Osteoblast (primary cell): ENCODE data around the gene ACTR10. TPM values are rescaled to one million over a fixed set of nuclear protein-coding genes. Genes with fewer than 3 reads are reported as not detected.
A peak's percentile ranks its signal among the peaks of the same experiment; 100 is the strongest.

ENCODE experiments used
- DNase-seq: peaks from one replicate; pipeline ENCODE4 v3.0.0; 2011; ENCODE audit warnings: low spot score, mixed read lengths; ENCODE audit not compliant: insufficient read length; ENCODE audit errors: missing footprints
- H2AFZ ChIP-seq: 2 replicates; pipeline ENCODE4 v1.6.0; 2011; ENCODE audit warnings: mild to moderate bottlenecking, low read length
- H3K27ac ChIP-seq: 2 replicates; pipeline ENCODE4 v1.5.1; 2011; ENCODE audit warnings: mild to moderate bottlenecking, low read depth, low read length, moderate library complexity
- H3K27me3 ChIP-seq: 2 replicates; pipeline ENCODE4 v1.6.0; 2012; ENCODE audit warnings: mild to moderate bottlenecking, control low read depth, inconsistent platforms, low read length, moderate library complexity; ENCODE audit not compliant: insufficient read depth
- H3K36me3 ChIP-seq: 2 replicates; pipeline ENCODE4 v1.5.1; 2011; ENCODE audit warnings: mild to moderate bottlenecking, low read length, control low read depth, moderate library complexity; ENCODE audit not compliant: insufficient read depth
- H3K4me1 ChIP-seq: 2 replicates; pipeline ENCODE4 v1.5.1; 2011; ENCODE audit warnings: mild to moderate bottlenecking, low read length, control low read depth, moderate library complexity; ENCODE audit not compliant: insufficient read depth
- H3K4me2 ChIP-seq: 2 replicates; pipeline ENCODE4 v1.6.0; 2011; ENCODE audit warnings: mild to moderate bottlenecking, low read length; ENCODE audit not compliant: insufficient read depth
- H3K4me3 ChIP-seq: fragments of 200-600 bp; sonication (generic); 3 replicates; pipeline ENCODE4 v1.5.1; 2012; ENCODE audit warnings: mild to moderate bottlenecking, low read length, inconsistent platforms; ENCODE audit not compliant: insufficient read depth
- H3K79me2 ChIP-seq: 2 replicates; pipeline ENCODE4 v1.6.0; 2012; ENCODE audit warnings: mild to moderate bottlenecking, low read length, control low read depth, inconsistent platforms; ENCODE audit not compliant: insufficient read depth
- H3K9me3 ChIP-seq: 2 replicates; pipeline ENCODE4 v1.5.1; 2011; ENCODE audit warnings: low read depth, low read length, control low read depth
- H4K20me1 ChIP-seq: 2 replicates; pipeline ENCODE4 v1.6.0; 2012; ENCODE audit warnings: mild to moderate bottlenecking, low read length, control low read depth; ENCODE audit not compliant: insufficient read depth
- CTCF ChIP-seq: IDR thresholded peaks from 2 replicates; pipeline ENCODE4 v1.5.1; 2011; ENCODE audit warnings: mild to moderate bottlenecking, low read depth, low read length, moderate library complexity; ENCODE audit errors: extremely low read depth
- total RNA-seq: library from RNA; depleted of rRNA; stranded (reverse); fragments of >200 nt; gene quantifications from 2 replicates; pipeline ENCODE4 v1.2.3, GENCODE V29; 2012

The ACTR10 gene
- total RNA-seq, 1 donor: 63.0 TPM

DNA sequence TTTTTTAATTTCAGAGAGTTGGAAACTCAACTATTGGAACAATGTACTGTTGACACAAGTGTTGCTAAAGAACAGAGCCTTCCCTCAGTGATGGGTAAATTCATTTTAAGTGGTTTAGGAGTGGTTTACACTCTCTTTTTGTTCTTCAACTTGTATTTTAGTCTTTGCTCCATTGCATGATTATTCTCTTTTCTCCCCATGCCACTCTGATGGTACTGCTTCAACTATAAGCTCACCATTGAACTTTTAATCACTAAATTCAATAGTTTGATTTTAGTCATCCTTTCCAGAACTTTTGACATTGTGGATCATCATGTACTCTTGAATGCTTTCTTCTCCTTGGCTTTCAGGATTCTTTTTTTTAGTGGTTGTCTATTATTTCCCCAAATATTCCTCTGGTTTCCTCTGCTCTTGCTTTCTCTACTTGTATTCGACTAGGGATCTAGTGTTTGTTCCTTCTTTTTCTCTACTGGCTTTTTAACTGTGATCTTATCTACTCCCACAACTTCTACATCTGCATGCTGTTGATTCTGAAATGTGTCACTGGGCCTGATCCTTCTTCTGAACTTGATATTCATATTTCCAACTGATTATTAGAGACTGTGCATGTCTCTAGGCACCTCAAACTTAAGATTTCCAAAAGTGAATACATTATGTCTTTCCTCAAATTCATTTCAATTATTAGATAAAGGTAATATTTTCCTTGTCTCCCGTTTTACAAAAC is 15.4 kb downstream of the ACTR10 start:
- no peak overlapping the region for H3K27ac ChIP-seq
- no peaks in the 10 kb centered on the region for H3K79me2 ChIP-seq
- no peak overlapping the region for H2AFZ ChIP-seq
- no peaks in the 10 kb centered on the region for H4K20me1 ChIP-seq
- H3K27me3 ChIP-seq: no peaks in the 10 kb centered on the region
- peaks cover 32% of the 10 kb centered on the region for H3K36me3 ChIP-seq
- no peak overlapping the region for H3K4me2 ChIP-seq
- no peaks in the 10 kb centered on the region for H3K9me3 ChIP-seq
- no peak for DNase-seq
- H3K4me1 ChIP-seq: peaks cover 4% of the 10 kb centered on the region
- TF ChIP-seq CTCF: no peak
- no peak overlapping the region for H3K4me3 ChIP-seq

- no peak for TF ChIP-seq CTCF
- Histone ChIP-seq H3K27ac (peak overlapping the region; percentile 1), H3K9me3 (no peaks in the 10 kb centered on the region), H2AFZ (no peak overlapping the region), H3K79me2 (no peaks in the 10 kb centered on the region), H3K27me3 (no peaks in the 10 kb centered on the region), H3K4me1 (peaks cover 4% of the 10 kb centered on the region), H3K36me3 (peaks cover 40% of the 10 kb centered on the region), H3K4me3 (no peak overlapping the region), H4K20me1 (no peaks in the 10 kb centered on the region), H3K4me2 (no peak overlapping the region)
- no peak for DNase-seq
These were observed 16.6 kb downstream of the ACTR10 start for GRCh38 chr14:58216544-58216943.

DNA sequence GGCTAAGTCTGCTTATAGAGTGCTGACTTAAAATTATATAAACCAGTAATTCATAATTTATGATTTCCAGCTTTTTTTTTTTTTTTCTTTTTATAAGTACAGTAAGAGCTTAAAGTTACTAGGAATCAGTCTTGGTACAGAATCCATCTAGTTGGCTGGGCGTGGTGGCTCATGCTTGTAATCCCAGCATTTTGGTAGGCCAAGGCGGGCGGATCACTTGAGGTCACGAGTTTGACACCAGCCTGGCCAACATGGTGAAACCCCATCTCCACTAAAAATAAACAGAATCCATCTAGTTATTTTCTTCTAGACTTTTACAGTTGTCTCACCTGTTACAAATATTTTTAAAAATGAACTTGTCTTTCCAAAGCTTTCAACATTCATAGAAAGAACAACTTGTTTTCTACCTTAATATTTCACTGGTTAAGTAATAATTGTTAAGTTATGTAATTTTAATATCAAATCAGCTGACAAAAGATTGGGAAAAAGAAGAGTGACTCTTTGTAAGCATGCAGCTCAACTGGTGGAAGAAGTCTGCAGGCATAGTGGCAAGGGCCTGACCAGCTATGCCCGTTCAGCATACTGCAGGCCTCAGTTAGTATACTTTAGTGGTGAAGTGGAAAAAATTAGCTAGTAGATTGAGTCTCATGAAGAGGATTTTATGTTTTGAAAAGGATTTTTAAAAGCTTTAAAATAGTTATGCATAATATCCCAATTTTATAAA is 27.3 kb downstream of the ACTR10 start:
- no peaks in the 10 kb centered on the region for H3K4me1 ChIP-seq
- no peaks in the 10 kb centered on the region for H3K79me2 ChIP-seq
- no peak for TF ChIP-seq CTCF
- H4K20me1 ChIP-seq: no peaks in the 10 kb centered on the region
- no peaks in the 10 kb centered on the region for H3K9me3 ChIP-seq
- H3K4me2 ChIP-seq: no peak overlapping the region
- H3K27ac ChIP-seq: no peak overlapping the region
- no peak for DNase-seq
- peaks cover 14% of the 10 kb centered on the region for H3K36me3 ChIP-seq
- no peak overlapping the region for H2AFZ ChIP-seq
- no peak overlapping the region for H3K4me3 ChIP-seq
- H3K27me3 ChIP-seq: no peaks in the 10 kb centered on the region
